Sigmoid colon (tissue), 7 donors: ENCODE measurements around the gene INSL4. TPM values are rescaled to one million over a fixed set of nuclear protein-coding genes. Genes with fewer than 3 reads are reported as not detected.

ENCODE experiments used
- DNase-seq: peaks from one replicate; pipeline ENCODE4 v3.0.0-alpha.2; 2019
- H3K27ac ChIP-seq, 4 donors: fragments of 200-600 bp; sonication (generic); one replicate each; pipeline ENCODE4 v1.5.1; 2016 to 2019; ENCODE audit warnings: mild to moderate bottlenecking in 1 of 4
- H3K27me3 ChIP-seq, 3 donors: fragments of 200-600 bp; sonication (generic); one replicate each; pipeline ENCODE4 v1.5.1; 2019; ENCODE audit warnings: mild to moderate bottlenecking in 1 of 3
- H3K36me3 ChIP-seq, 4 donors: fragments of 200-600 bp; sonication (generic); one replicate each; pipeline ENCODE4 v1.5.1; 2016 to 2019
- H3K4me1 ChIP-seq, 4 donors: fragments of 200-600 bp; sonication (generic); one replicate each; pipeline ENCODE4 v1.5.1; 2017 to 2019
- H3K4me3 ChIP-seq, 4 donors: fragments of 200-600 bp; sonication (generic); one replicate each; pipeline ENCODE4 v1.5.1; 2017 to 2019; ENCODE audit warnings: mild to moderate bottlenecking in 2 of 4, moderate library complexity in 1 of 4
- H3K9me3 ChIP-seq, 4 donors: fragments of 200-600 bp in 3 of 4; sonication (generic) in 3 of 4; one replicate each; pipeline versions ENCODE4 v1.5.1 to v1.6.1; 2013 to 2019
- EP300 ChIP-seq, 4 donors: sonication (generic); formaldehyde crosslinking; IDR thresholded peaks; one replicate each; pipeline ENCODE4 v1.6.1; 2017; ENCODE audit warnings: antibody characterized with exemption in 4 of 4
- POLR2A ChIP-seq, 2 donors: fragments of 450-650 bp; IDR thresholded peaks; one replicate each; pipeline ENCODE4 v1.6.1; 2016; ENCODE audit warnings: antibody characterized with exemption in 2 of 2, mild to moderate bottlenecking in 2 of 2, moderate library complexity in 2 of 2
- POLR2AphosphoS5 ChIP-seq, 4 donors: sonication (generic); formaldehyde crosslinking; IDR thresholded peaks; one replicate each; pipeline ENCODE4 v1.6.1; 2017; ENCODE audit warnings: antibody characterized with exemption in 4 of 4
- WGBS, 2 donors: extraction: QIAGEN DNeasy Blood & Tissue Kit; methylation state at CpG; one replicate each; pipeline ENCODE4 v1.1.7; 2013; 5-methylcytosine and 5-hydroxymethylcytosine counted together
- intact Hi-C: fragments of 100-400 bp; cut with DNase I; formaldehyde crosslinking; loops from one replicate; pipeline ENCODE4 v1.15.1; 2023
- polyA plus RNA-seq, 3 donors: library from polyadenylated mRNA; stranded (reverse); fragments of 200-250 nt; gene quantifications; one replicate each; pipeline ENCODE4 v1.2.3, GENCODE V29; 2013
- total RNA-seq, 4 donors: library from RNA; depleted of rRNA; stranded (reverse); fragments of >200 nt; gene quantifications; one replicate each; pipeline ENCODE4 v1.1.0, GENCODE V29; 2016
- TF ChIP-seq, protein P1 (sequence below), 4 experiments: fragments of 450-650 bp in 3 of 4; fragments of 200-600 bp in 1 of 4; IDR thresholded peaks; one replicate each; pipeline ENCODE4 v1.5.1; 2016 to 2019; ENCODE audit warnings: antibody characterized with exemption in 4 of 4, mild to moderate bottlenecking in 3 of 4, moderate library complexity in 2 of 4
- donor health status: healthy with polysubstance abuse.
- donor health status: Bipolar disorder and iron deficiency.
- donor health status: healthy.

INSL4 gene
- total and polyA plus RNA-seq, 7 donors = not detected

GRCh38 chr9:5188060-5188984, 42.9 kb upstream of the INSL4 start:
- H3K9me3 ChIP-seq = no peaks in the 10 kb centered on the region
- no peak for DNase-seq
- no peaks in the 10 kb centered on the region for H3K36me3 ChIP-seq
- intact Hi-C loops = loop anchor here (10.0 kb wide), 1 partner anchor 406 kb away; no protein-coding TSS in a partner anchor
- H3K27ac ChIP-seq = no peak overlapping the region
- no peak overlapping the region for H3K4me3 ChIP-seq
- 77 to 82% methylated on average over 10 of the region's 10 CpGs for WGBS, 2 donors
- no peaks in the 10 kb centered on the region for H3K4me1 ChIP-seq
- TF ChIP-seq, protein P1, sequence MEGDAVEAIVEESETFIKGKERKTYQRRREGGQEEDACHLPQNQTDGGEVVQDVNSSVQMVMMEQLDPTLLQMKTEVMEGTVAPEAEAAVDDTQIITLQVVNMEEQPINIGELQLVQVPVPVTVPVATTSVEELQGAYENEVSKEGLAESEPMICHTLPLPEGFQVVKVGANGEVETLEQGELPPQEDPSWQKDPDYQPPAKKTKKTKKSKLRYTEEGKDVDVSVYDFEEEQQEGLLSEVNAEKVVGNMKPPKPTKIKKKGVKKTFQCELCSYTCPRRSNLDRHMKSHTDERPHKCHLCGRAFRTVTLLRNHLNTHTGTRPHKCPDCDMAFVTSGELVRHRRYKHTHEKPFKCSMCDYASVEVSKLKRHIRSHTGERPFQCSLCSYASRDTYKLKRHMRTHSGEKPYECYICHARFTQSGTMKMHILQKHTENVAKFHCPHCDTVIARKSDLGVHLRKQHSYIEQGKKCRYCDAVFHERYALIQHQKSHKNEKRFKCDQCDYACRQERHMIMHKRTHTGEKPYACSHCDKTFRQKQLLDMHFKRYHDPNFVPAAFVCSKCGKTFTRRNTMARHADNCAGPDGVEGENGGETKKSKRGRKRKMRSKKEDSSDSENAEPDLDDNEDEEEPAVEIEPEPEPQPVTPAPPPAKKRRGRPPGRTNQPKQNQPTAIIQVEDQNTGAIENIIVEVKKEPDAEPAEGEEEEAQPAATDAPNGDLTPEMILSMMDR (IDR thresholded peaks at IDR 0.05) = no peak
- TF ChIP-seq POLR2AphosphoS5 (IDR thresholded peaks at IDR 0.05) (no peak), EP300 (IDR thresholded peaks at IDR 0.05) (no peak), POLR2A (IDR thresholded peaks at IDR 0.05) (no peak)
- H3K27me3 ChIP-seq = no peaks in the 10 kb centered on the region

DNA sequence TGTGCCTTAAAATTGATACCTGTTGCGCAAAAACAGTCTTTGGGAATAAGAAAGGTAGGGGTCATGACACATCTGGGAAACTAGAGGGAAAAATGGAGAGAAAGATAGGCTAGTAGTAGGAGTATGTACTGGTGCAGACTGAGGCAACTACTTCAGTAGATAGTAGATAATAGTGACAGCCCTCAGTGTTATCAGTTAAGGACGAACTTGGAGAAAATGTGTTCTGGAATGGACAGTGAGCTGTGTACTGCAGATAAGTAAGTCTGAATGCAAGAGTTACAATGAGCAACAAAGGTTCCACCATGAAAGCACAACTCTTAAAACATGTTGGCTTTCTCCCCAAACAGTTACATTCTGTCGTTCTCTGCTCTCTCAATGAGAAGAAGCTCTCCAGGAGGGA, 39.2 kb upstream of the INSL4 start:
- 88 to 92% methylated on average over 3 of the region's 3 CpGs for WGBS, 2 donors

GRCh38 chr9:5193345-5193744, 37.9 kb upstream of the INSL4 start:
- no peaks in the 10 kb centered on the region for H3K9me3 ChIP-seq
- intact Hi-C loops = no loop called here
- 51 to 63% methylated on average over 2 of the region's 2 CpGs for WGBS, 2 donors
- H3K27ac ChIP-seq = no peak overlapping the region
- H3K4me3 ChIP-seq = no peak overlapping the region
- H3K27me3 ChIP-seq = no peaks in the 10 kb centered on the region
- no peak for TF ChIP-seq EP300 (IDR thresholded peaks at IDR 0.05)
- DNase-seq = no peak
- no peaks in the 10 kb centered on the region for H3K36me3 ChIP-seq
- no peaks in the 10 kb centered on the region for H3K4me1 ChIP-seq

More for the DNA sequence above, 39.2 kb upstream of the INSL4 start:
- no peaks in the 10 kb centered on the region for H3K4me1 ChIP-seq
- no peaks in the 10 kb centered on the region for H3K36me3 ChIP-seq
- DNase-seq = no peak
- H3K27ac ChIP-seq = no peak overlapping the region
- intact Hi-C loops = no loop called here
- H3K9me3 ChIP-seq = no peaks in the 10 kb centered on the region
- H3K27me3 ChIP-seq = no peaks in the 10 kb centered on the region
- no peak overlapping the region for H3K4me3 ChIP-seq
- TF ChIP-seq, protein P1 (IDR thresholded peaks at IDR 0.05) = no peak
- TF ChIP-seq EP300 (IDR thresholded peaks at IDR 0.05) (no peak), POLR2AphosphoS5 (IDR thresholded peaks at IDR 0.05) (no peak), POLR2A (IDR thresholded peaks at IDR 0.05) (no peak)

DNA sequence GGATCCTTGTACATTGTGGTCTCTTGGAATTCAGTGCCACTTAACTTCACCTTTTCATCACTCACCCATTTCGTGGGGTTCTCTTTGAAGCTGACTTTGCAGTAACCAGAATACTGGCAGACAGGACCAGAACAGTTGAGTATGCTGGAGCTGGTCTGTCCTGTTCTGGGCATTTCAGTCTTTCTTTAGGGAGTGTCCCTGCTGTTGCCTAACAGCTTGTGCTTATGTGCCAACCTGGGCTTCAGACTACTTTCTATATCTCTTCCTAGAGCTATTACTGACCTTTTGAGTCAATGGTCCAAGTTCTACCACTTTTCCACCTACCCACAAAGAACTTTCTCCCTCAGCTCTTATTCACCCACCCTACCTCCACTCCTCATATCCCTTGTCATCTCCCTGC, 35.8 kb upstream of the INSL4 start:
- Histone ChIP-seq H3K27me3 (no peaks in the 10 kb centered on the region), H3K27ac (no peak overlapping the region), H3K4me1 (no peaks in the 10 kb centered on the region), H3K36me3 (no peaks in the 10 kb centered on the region), H3K9me3 (no peaks in the 10 kb centered on the region), H3K4me3 (no peak overlapping the region)
- WGBS, 2 donors = 65 to 71% methylated on average over 1 of the region's 1 CpG
- intact Hi-C loops = no loop called here
- DNase-seq = no peak
- TF ChIP-seq, protein P1 (IDR thresholded peaks at IDR 0.05) = no peak
- TF ChIP-seq POLR2AphosphoS5 (IDR thresholded peaks at IDR 0.05) (no peak), EP300 (IDR thresholded peaks at IDR 0.05) (no peak), POLR2A (IDR thresholded peaks at IDR 0.05) (no peak)

GRCh38 chr9:5205071-5205470, 26.1 kb upstream of the INSL4 start:
- no peaks in the 10 kb centered on the region for H3K36me3 ChIP-seq
- H3K27ac ChIP-seq = no peak overlapping the region
- DNase-seq = no peak
- no peaks in the 10 kb centered on the region for H3K27me3 ChIP-seq
- no peak overlapping the region for H3K4me3 ChIP-seq
- intact Hi-C loops = no loop called here
- H3K9me3 ChIP-seq = no peaks in the 10 kb centered on the region
- TF ChIP-seq EP300 (IDR thresholded peaks at IDR 0.05) (no peak), POLR2A (IDR thresholded peaks at IDR 0.05) (no peak), POLR2AphosphoS5 (IDR thresholded peaks at IDR 0.05) (no peak)
- TF ChIP-seq, protein P1 (IDR thresholded peaks at IDR 0.05) = no peak
- no peaks in the 10 kb centered on the region for H3K4me1 ChIP-seq
